ENCODE results near the gene NDUFS8.
"Not testable (repeated sequence)": the region's sequence is repeated elsewhere in the genome, so short reads cannot be mapped to it uniquely, and the experiment has no call there.

The NDUFS8 gene

DNA sequence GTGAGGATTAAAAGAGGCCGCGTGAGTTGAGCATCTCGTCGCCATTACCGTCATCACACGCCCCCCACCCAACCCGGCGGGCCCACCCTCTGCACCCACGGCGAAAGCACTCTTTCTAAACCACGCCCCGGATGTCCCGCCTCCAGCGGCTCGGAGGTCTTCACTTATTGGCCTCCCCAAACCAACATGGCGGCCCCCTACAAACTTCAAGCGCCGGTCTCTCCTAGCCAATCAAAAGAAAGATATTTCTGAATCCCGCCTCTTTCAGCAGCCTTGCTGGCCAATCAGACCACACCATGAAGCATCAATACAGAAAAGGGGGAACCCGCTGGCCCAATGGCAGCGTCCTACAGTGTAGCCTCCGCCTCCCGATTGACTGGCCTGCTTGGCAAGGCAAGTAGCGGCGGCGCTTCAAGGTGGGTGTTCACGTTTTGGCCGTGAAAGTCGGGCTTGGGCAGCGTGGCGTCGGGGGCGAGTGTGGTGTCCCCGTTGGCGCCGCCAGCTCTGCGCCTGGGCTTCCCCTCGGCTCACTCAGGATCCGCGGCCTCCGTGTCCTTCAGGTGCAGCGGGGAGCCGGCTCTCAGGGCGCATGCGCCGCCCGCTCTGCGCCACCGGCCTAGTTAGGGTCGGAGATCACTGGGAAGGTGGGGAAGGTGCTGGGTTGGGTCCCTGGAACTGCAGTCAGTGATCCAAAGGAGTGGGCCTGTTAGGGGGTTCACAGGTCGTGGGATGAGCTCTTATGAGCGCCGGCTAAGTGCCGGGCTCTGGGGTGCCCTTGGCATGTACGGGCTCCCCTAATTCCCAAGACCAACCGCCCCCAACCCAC, at the start of gene NDUFS8:
TSS of gene NDUFS8 (plus strand) at position 364 of the 826 bp plus-strand sequence. CDS start 1,471 bp downstream, outside the sequence.
- DNase-seq: peak; percentile 81

GRCh38 chr11:67981226-67981625, 49.3 kb upstream of the NDUFS8 start:
- DNase-seq: not testable (repeated sequence)

GRCh38 chr11:67982255-67982857, 48.1 kb upstream of the NDUFS8 start:
- DNase-seq: not testable (repeated sequence)

DNA sequence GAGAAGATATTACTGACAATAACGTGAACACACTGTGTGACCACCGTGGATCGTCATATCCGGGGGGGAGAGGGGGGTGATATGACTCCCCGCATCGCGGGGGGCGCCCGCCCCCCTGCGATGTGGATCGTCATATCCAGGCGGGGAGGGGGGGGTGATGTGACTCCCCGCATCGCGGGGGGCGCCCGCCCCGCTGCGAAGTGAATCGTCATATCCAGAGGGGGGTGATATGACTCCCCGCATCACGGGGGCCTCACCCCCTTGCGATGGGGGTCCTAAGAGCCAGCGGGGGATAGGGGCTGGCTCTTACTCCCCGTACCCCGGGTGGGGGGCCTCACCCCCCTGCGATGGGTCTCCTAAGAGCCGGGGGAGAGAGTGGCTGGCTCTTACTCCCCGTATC, 46.5 kb upstream of the NDUFS8 start:
- DNase-seq: no peak

GRCh38 chr11:67985302-67985701, 45.2 kb upstream of the NDUFS8 start:
- DNase-seq: not testable (repeated sequence)

DNA sequence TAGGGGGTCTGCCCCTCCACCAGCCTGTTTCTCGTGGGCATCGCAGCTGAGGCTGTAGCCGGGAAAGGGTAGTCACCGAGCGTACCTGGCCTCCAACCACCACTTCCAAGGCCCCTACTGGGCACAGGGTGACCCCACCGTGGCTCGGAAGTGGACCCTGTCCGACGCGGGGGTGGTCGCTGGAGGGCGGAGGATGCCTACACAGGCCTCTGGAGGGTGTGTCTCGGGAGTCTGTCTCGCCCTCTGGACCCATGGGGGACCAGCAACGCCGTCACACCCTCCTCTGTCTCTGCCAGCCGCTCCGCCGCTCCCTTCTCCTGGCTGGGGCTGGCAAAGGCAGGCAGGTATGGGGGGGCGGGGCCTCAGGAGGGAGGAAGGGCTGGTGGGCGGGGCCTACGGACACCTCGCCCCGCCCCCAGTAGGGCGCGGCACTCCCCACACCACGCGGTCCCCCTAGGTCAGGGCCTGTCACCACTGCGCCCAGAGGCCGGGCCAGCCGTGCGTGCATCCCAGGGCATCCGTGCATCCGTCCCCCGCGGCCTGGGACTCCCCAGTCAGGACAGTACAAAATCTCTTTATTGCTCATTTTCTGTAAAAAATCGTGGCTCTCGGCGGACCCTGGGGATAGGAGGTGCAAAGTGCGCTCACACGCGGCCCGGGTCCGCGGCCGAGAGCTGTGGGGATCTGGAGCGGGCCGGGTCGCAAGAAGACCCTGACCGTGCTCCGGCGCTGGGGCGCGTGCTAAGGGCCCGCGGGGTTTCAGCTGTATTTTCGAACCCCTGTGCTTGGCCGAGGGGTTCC, 39.7 kb upstream of the NDUFS8 start:
- DNase-seq: not testable (repeated sequence)

GRCh38 chr11:67991347-67992121, 38.9 kb upstream of the NDUFS8 start:
- DNase-seq: not testable (repeated sequence)

DNA sequence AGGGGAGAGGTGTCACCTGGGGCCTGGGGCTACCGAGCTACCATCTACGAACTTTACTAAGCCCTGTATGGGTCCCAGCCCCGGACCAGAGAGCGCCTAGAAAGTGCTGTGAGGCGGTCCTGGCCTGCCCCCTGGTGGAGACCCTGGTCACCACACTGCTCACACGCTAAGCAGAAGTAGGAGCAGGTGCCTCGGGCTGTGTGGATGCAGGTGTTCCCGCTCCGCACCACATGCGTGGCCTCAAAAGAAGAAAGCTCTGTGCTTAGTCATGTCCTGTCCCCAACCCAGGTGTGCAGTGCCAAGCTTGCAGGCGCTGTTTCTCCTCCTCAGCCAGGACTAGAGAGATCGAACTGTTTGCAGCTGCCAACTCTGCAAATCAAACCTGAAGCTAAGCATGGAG, 36.7 kb upstream of the NDUFS8 start:
- not testable (repeated sequence) for DNase-seq

- DNase-seq: not testable (repeated sequence)
Measured at GRCh38 chr11:67994387-67994786, 36.1 kb upstream of the NDUFS8 start.

DNA sequence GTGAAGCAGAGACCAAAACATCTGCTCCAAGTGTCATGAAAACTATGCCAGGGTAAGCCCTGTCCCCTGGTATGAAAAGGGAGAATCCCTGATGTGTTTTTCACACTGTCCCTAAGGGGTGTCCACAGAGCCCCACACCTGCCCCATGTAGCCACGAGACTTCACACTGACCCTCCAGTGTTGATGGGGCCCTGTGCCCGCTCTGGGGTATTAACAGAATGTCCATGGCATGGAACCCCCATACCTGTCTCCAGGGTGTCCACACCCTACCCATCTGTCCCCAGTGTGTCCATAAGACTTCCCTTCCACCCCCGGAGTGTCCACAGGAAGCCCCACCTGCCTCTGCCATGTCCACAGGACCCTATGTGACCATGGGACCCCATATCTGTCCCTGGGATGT, 35.4 kb upstream of the NDUFS8 start:
- not testable (repeated sequence) for DNase-seq

DNA sequence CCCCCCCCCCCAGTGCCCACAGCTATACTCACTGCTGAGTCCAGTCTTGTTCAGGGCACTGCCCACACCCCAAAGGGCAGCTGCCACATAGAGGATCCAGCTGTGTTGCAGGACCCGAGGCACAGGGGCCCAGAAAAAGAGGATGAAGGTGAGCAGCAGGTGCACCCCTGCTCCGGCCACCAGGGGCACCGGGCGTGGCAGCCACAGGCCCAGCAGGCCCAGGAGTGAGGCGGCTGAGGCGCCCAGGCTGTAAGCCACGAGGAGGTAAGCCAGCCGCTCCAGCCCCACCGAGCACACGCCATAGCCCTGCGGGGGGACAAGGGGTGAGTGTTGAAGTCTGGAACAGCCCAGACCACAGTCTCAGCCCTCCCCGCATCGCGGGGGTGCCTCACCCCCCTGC, 34.9 kb upstream of the NDUFS8 start:
- DNase-seq: not testable (repeated sequence)

GRCh38 chr11:67996051-67996450, 34.4 kb upstream of the NDUFS8 start:
- no peak for DNase-seq

- DNase-seq: no peak
Measured at GRCh38 chr11:67996622-67997474, 33.6 kb upstream of the NDUFS8 start.

DNA sequence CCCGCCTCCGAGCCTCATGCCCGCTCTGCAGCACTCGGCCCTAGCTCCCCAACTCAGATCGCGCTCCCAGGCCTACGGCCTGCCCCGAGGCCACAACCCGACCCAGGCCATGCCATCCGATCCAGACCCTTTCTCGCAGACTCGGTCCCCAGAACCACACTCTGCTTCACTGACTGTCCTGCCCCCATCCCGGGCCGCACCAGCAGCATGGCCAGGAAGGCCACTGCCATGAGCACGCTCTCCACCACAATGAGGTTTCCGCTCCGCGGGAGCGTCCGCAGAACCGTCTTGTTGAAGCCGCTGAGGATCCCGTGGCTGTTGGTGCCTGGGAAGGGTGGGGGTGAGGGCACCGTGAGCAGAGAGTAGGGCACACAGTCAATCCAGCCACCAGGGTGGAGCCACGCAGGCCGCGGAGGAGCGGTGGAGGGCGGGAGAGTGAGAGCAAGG, 33.0 kb upstream of the NDUFS8 start:
- no peak for DNase-seq

GRCh38 chr11:67998150-67999045, 32.1 kb upstream of the NDUFS8 start:
- DNase-seq: no peak

- no peak for DNase-seq
Measured at GRCh38 chr11:67999201-67999629, 31.3 kb upstream of the NDUFS8 start.

DNA sequence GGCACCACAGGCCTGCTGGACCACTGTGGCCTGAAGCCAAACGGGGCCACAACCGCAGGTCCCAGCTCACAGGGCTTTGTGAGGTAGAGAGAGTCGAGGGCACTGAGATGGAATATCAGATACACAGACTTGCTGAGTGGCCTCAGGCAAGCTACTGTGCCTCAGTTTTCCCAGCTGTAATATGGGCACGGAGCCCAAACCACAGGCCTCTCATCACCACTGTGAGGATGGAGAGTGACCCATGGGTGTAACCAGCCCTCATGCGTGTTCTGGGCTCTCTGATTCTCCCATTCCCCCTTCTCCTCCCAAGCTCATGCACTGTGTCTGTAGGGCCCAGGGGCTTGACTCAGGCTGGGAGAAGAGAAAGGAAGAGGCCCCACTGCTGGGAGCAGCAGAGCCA, 30.8 kb upstream of the NDUFS8 start:
- DNase-seq: no peak

- no peak for DNase-seq
Measured at GRCh38 chr11:68002575-68002937, 27.9 kb upstream of the NDUFS8 start.

DNA sequence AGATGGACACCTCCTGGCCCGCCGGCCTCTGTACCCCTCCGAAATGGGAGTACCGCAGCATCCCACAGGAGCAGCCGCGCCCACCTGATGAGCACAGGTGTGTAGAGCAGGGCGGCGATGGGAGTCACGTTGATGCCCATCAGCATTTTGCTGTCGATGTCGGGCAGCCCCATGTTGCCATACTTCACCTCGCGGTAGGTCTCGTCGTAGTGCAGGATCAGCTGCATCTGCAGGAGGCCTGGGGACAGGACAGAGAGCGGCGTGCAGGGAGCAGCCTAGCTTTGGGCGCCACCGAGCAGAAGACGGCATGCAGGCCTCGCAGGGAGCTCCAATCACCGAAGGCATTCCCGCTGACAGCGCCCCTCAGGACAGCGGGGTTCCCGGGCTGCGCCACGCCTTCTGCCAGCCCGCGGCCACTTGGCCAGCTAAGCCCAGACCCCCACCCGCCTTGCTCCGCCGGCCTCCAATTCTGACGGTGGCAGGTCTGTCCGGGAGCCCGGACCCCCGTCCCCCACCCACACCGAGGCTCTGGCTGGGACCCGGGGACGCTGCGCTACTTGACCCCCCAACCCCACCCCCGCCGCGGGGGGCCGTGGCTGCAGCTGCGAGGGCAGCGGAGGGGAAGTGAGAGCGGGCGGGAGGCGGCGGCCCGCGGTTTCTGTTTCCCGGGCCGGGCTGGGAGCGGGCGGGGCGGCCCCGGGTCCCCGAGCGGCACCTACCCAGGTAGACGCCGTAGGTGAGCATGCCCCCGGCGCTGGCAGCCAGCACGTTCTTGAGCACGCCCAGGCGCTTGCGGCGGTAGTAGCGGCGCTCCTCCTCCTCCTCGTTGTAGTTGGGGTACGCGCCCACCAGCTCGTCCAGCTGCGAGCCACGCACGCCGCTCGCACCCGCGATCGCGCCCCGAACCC, 27.3 kb upstream of the NDUFS8 start:
- DNase-seq: no peak
